Bladder microvascular endothelial cell (primary cell): Measurements from ENCODE around the gene RPRD1B. TPM values are rescaled to one million over a fixed set of nuclear protein-coding genes. Genes with fewer than 3 reads are reported as not detected.

Experiments
- total RNA-seq: library from RNA; depleted of rRNA; stranded (reverse); fragments of >200 nt; gene quantifications from 2 replicates; pipeline ENCODE4 v1.2.3, GENCODE V29; 2014

RPRD1B gene, protein sequence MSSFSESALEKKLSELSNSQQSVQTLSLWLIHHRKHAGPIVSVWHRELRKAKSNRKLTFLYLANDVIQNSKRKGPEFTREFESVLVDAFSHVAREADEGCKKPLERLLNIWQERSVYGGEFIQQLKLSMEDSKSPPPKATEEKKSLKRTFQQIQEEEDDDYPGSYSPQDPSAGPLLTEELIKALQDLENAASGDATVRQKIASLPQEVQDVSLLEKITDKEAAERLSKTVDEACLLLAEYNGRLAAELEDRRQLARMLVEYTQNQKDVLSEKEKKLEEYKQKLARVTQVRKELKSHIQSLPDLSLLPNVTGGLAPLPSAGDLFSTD
- total RNA-seq = 10.5 and 24.9 TPM in 2 replicates

DNA sequence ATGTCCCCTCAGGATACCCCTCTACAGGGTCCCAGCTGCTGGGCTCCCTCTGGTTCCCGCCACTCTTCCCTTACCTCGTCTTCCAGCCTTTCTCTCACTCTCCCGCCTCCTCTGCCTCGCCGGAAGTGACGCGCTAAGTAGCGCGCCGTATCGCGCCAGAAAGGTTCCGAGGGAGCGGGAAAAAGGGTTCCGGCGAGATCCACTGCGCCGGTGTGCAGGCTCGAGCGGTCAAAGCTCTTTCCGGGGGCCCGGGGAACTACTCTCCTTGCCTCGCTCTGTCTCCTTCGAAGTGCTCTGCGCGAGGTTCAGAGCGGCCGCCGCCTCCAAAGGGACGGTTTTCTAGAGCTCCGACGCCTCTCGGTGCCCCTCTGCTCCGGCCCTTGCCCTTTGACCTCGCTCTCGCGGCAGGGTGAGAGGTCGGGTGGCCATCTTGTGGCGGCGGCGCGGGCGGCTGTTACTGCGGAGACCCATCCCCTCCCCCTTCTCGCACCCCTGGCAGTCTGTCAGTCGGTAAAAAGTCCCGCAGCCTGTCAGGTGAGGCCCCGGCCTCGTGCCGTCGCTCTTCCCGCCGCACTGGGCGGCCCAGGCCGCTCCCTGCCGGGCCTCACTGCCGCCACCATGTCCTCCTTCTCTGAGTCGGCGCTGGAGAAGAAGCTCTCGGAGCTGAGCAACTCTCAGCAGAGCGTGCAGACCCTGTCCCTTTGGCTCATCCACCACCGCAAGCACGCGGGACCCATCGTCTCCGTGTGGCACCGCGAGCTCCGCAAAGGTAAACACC, at the start of gene RPRD1B, which contains the start of gene TTI1:
Gene RPRD1B, plus strand, starts transcription at position 417 of the 778 bp plus-strand sequence. Its CDS starts 202 bp downstream, at position 619.
Gene TTI1, minus strand, starts transcription at position 127 of the 778 bp plus-strand sequence. CDS start 19,640 bp downstream, outside the sequence.

Other genes starting within 250 kb of the RPRD1B start
- under 0.01 and 0.31 TPM in 2 replicates for gene VSTM2L, start 130.6 kb upstream of the RPRD1B start, total RNA-seq
- 12.3 and 27.8 TPM in 2 replicates for gene TTI1, start 290 bp upstream of the RPRD1B start, total RNA-seq
- gene TGM2, start 131.5 kb downstream of the RPRD1B start, total RNA-seq = 265 and 1,184 TPM in 2 replicates
- gene KIAA1755, start 227.0 kb downstream of the RPRD1B start, total RNA-seq = 0.16 and 0.44 TPM in 2 replicates